B cell (primary cell): ENCODE measurements around the gene PIK3R3. TPM values are rescaled to one million over a fixed set of nuclear protein-coding genes. Genes with fewer than 3 reads are reported as not detected.
A peak's percentile ranks its signal among the peaks of the same experiment; 100 is the strongest.

Source experiments
- ATAC-seq: fragments of 200-7000 bp; cut with Tn5 transposase; one replicate; pipeline ENCODE4 v1.10.0; 2021; ENCODE audit warnings: low read depth, mild to moderate bottlenecking, moderate number of reproducible peaks, moderate library complexity
- CTCF ChIA-PET: fragments of 350-600 bp; sonication (Branson Sonifier 250); formaldehyde crosslinking; loops from one replicate; lab custom pipeline; 2021; ENCODE audit warnings: antibody characterized with exemption, inconsistent platforms; lab: Charles Lee
- POLR2A ChIA-PET: fragments of 350-600 bp; sonication (Branson Sonifier 250); formaldehyde crosslinking; loops from one replicate; lab custom pipeline; 2021; ENCODE audit warnings: antibody characterized with exemption; lab: Charles Lee
- DNase-seq: peaks from one replicate; pipeline ENCODE4 v3.0.0; 2013
- H2AFZ ChIP-seq: 2 replicates; pipeline ENCODE4 v1.6.1; 2012; ENCODE audit warnings: mild to moderate bottlenecking, low read depth, low read length; ENCODE audit not compliant: insufficient read depth, poor library complexity, severe bottlenecking
- H3K27ac ChIP-seq, 2 donors: 1 replicate in 1 of 2; 2 replicates in 1 of 2; pipeline ENCODE4 v1.5.1; 2012 to 2013; ENCODE audit warnings: low read length in 2 of 2, mild to moderate bottlenecking in 2 of 2, moderate library complexity in 1 of 2
- H3K27me3 ChIP-seq, 4 experiments: fragments of 200-600 bp in 1 of 4; sonication (generic) in 1 of 4; replicated peaks in 1 of 4; 1 replicate in 2 of 4; 2 replicates in 2 of 4; pipeline versions ENCODE4 v1.6.1 to v1.7.0; 2013 to 2016; ENCODE audit warnings: low read length in 3 of 4, mild to moderate bottlenecking in 2 of 4, mixed read lengths in 1 of 4, moderate library complexity in 1 of 4; ENCODE audit not compliant: insufficient read depth in 4 of 4, control insufficient read depth in 3 of 4; ENCODE audit errors: control extremely low read depth in 1 of 4
- H3K36me3 ChIP-seq, 2 experiments: replicated peaks in 1 of 2; 1 replicate in 1 of 2; 2 replicates in 1 of 2; pipeline versions ENCODE4 v1.6.1 to v1.7.1; 2013; ENCODE audit warnings: low read length in 1 of 2; ENCODE audit not compliant: insufficient read depth in 2 of 2, control insufficient read depth in 1 of 2; ENCODE audit errors: control extremely low read depth in 1 of 2, extremely low read depth in 1 of 2
- H3K4me1 ChIP-seq, 2 donors: fragments of 200-600 bp in 1 of 2; sonication (generic) in 1 of 2; 1 replicate in 1 of 2; 2 replicates in 1 of 2; pipeline versions ENCODE4 v1.5.1 to v1.6.1; 2013 to 2017; ENCODE audit warnings: low read length in 2 of 2; ENCODE audit not compliant: control insufficient read depth in 2 of 2, insufficient read depth in 2 of 2
- H3K4me2 ChIP-seq: replicated peaks from 2 replicates; pipeline ENCODE3; 2012; ENCODE audit warnings: mild to moderate bottlenecking, low read depth, low read length; ENCODE audit not compliant: poor library complexity, severe bottlenecking
- H3K4me3 ChIP-seq, 5 experiments: fragments of 200-600 bp in 1 of 5; sonication (generic) in 1 of 5; 1 replicate in 3 of 5; 2 replicates in 2 of 5; pipeline versions ENCODE4 v1.5.1 to v1.7.0; 2011 to 2016; ENCODE audit warnings: low read length in 4 of 5, mild to moderate bottlenecking in 4 of 5, low read depth in 2 of 5, control low read depth in 1 of 5, moderate library complexity in 1 of 5; ENCODE audit not compliant: insufficient read depth in 1 of 5; ENCODE audit errors: control extremely low read depth in 1 of 5, extremely low read depth in 1 of 5
- H3K79me2 ChIP-seq: fragments of 200-600 bp; sonication (generic); one replicate; pipeline ENCODE4 v1.6.0; 2016; ENCODE audit warnings: low read length; ENCODE audit not compliant: control insufficient read depth, insufficient read depth
- H3K9ac ChIP-seq: fragments of 200-600 bp; sonication (generic); 2 replicates; pipeline ENCODE4 v1.6.1; 2017; ENCODE audit warnings: mild to moderate bottlenecking, low read length, moderate library complexity
- H3K9me3 ChIP-seq, 3 donors: one replicate each; pipeline versions ENCODE4 v1.6.1 to v1.7.1; 2013; ENCODE audit warnings: low read length in 2 of 3; ENCODE audit not compliant: control insufficient read depth in 2 of 3, insufficient read depth in 1 of 3; ENCODE audit errors: control extremely low read depth in 1 of 3
- H4K20me1 ChIP-seq: 2 replicates; pipeline ENCODE4 v1.6.0; 2012; ENCODE audit warnings: mild to moderate bottlenecking, low read length; ENCODE audit not compliant: insufficient read depth, control insufficient read depth, poor library complexity, severe bottlenecking
- H3K27ac Mint-ChIP-seq: one replicate; pipeline ENCODE4 v1.8.0; 2021; ENCODE audit warnings: mixed read lengths
- H3K27me3 Mint-ChIP-seq: one replicate; pipeline ENCODE4 v1.8.0; 2021; ENCODE audit warnings: mixed read lengths
- H3K4me1 Mint-ChIP-seq: one replicate; pipeline ENCODE4 v1.8.0; 2021; ENCODE audit warnings: mixed read lengths
- H3K4me3 Mint-ChIP-seq: one replicate; pipeline ENCODE4 v1.8.0; 2021; ENCODE audit warnings: mixed read lengths
- H3K9me3 Mint-ChIP-seq: one replicate; pipeline ENCODE4 v1.8.0; 2022; ENCODE audit warnings: mixed read lengths; ENCODE audit not compliant: insufficient read depth
- CTCF ChIP-seq: fragments of 200-600 bp; IDR thresholded peaks from one replicate; pipeline ENCODE4 v1.8.0; 2022; ENCODE audit warnings: antibody characterized with exemption, mild to moderate bottlenecking
- EZH2 ChIP-seq: IDR thresholded peaks from 2 replicates; pipeline ENCODE4 v1.6.1; 2012; ENCODE audit warnings: borderline replicate concordance, low read depth, mild to moderate bottlenecking, moderate library complexity, low read length; ENCODE audit not compliant: insufficient read depth, poor library complexity, severe bottlenecking
- WGBS: methylation state at CpG from one replicate; pipeline ENCODE4 v1.1.5; 2013; ENCODE audit warnings: missing lambda C conversion rate; ENCODE audit not compliant: insufficient coverage; 5-methylcytosine and 5-hydroxymethylcytosine counted together
- intact Hi-C: fragments of 100-400 bp; cut with micrococcal nuclease; formaldehyde crosslinking; loops from one replicate; pipeline ENCODE4 v1.10.0; 2022
- polyA minus RNA-seq: library from RNA; depleted of rRNA, polyadenylated mRNA; stranded (reverse); fragments of >200 nt; gene quantifications from 2 replicates; pipeline ENCODE4 v1.2.3, GENCODE V29; 2012
- polyA plus RNA-seq: library from polyadenylated mRNA; depleted of rRNA; stranded (reverse); fragments of >200 nt; gene quantifications from 2 replicates; pipeline ENCODE4 v1.2.3, GENCODE V29; 2012
- total RNA-seq, 2 donors: library from RNA; stranded (reverse); fragments of 120-200 nt in 1 of 2; gene quantifications; 1 replicate in 1 of 2; 2 replicates in 1 of 2; pipeline versions ENCODE4 v1.2.3 to v1.2.4, GENCODE V29; 2013 to 2022

The PIK3R3 gene
- 0.17 and 0.78 TPM in 2 replicates for total RNA-seq
- 0.68 TPM for total RNA-seq (2013)
- 0.06 and 0.19 TPM in 2 replicates for polyA plus RNA-seq
- polyA minus RNA-seq, result 0.26 and 0.36 TPM in 2 replicates

- peaks cover 0 to 2% (median 0%) of the 10 kb centered on the region in 3 donors for H3K9me3 ChIP-seq
- intact Hi-C loops, result loop anchor here (1.0 to 5.0 kb wide), 4 partner anchors 66 to 170 kb away; partner anchors contain the start of genes LRRC41, POMGNT1, RAD54L and UQCRH
- peak within 1 kb of the TSS; percentile 73 to 92 (median 77) for H3K4me3 ChIP-seq
- H3K9ac ChIP-seq, result peak within 1 kb of the TSS; percentile 72
- peak within 1 kb of the TSS; percentile 78 for H3K4me2 ChIP-seq
- DNase-seq, result peak; percentile 88
- peak within 1 kb of the TSS; percentile 30 to 40 for H3K27ac ChIP-seq
- peaks cover 17 to 20% of the 10 kb centered on the region in 2 donors for H3K4me1 ChIP-seq
- Mint-ChIP-seq H3K4me1 (peaks cover 23% of the 10 kb centered on the region), H3K4me3 (peak within 1 kb of the TSS; percentile 94), H3K9me3 (no peaks in the 10 kb centered on the region), H3K27ac (peak within 1 kb of the TSS; percentile 76), H3K27me3 (peaks cover 48% of the 10 kb centered on the region)
- H4K20me1 ChIP-seq, result no peaks in the 10 kb centered on the region
- ATAC-seq, result peak; percentile 88
- CTCF ChIA-PET, result interaction anchor here (2.5 kb wide), 1 partner anchor 91 kb away, joined by 9 read pairs; no protein-coding TSS in a partner anchor
- TF ChIP-seq CTCF, result no peak
- no peak for TF ChIP-seq EZH2
- H3K79me2 ChIP-seq, result no peaks in the 10 kb centered on the region
- POLR2A ChIA-PET, result interaction anchor here (0.6 to 0.9 kb wide), 2 partner anchors 34 to 660 kb away, joined by 3 to 4 read pairs; no protein-coding TSS in a partner anchor
- no peaks in the 10 kb centered on the region for H3K36me3 ChIP-seq
- H2AFZ ChIP-seq, result peak within 1 kb of the TSS; percentile 88
- peaks cover 0 to 41% (median 24%) of the 10 kb centered on the region in 4 experiments for H3K27me3 ChIP-seq
- 0% methylated on average over 47 of the region's 55 CpGs for WGBS
Observed at GRCh38 chr1:46132529-46133180, at the start of gene PIK3R3. Gene PIK3R3, minus strand, starts transcription at chr1:46132629. Its CDS starts 677 bp downstream, at chr1:46131952.
